Occipital lobe (tissue), 2 donors: ENCODE data around the gene AMIGO2. TPM values are rescaled to one million over a fixed set of nuclear protein-coding genes. Genes with fewer than 3 reads are reported as not detected.

ENCODE experiments used
- DNase-seq: peaks from one replicate; lab custom pipeline; 2025; lab: John Stamatoyannopoulos, UW
- total RNA-seq: library from RNA; depleted of rRNA; stranded (reverse); fragments of >200 nt; gene quantifications from one replicate; pipeline ENCODE4 v1.2.3, GENCODE V29; 2014

The AMIGO2 gene
- total RNA-seq, 1 donor from 2014 or later: 8.1 TPM

GRCh38 chr12:47097276-47097896 is 17.6 kb upstream of the AMIGO2 start:
- DNase-seq: no peak

DNA sequence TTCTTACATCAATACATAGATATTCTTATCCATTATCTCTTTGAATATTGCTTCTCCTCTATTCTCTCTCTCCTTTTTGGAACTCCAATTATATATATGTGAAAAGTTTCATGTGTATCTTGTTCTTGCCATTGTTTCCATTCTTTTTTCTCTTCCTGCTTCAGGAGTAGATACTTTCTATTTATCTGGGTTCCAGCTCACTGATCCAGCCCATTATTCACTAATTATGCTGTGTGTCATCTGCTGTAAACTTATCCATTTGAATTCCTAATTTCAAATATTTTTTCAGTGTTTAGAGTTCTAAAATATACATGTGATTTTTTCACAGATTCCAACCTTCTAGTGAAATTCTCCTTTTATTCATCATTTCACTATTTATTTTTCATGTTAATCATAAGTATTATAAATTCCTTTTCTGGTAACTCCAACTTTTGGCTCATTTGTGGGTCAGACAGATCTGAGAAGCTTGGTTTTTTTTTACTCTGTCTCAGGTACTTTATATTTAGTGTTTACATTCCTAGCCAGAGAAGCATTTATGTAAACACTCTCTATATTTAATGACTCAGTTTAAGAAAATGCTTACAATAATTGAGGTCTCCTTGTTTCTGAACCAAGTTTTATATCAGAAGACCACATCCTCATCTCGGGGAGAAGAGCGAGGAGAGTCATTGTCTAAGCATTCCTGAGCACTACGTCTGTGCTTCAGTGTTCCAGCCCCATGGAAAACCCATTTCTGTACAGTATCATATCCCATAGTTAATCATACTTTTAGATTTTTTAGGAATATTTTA is 15.9 kb upstream of the AMIGO2 start:
- no peak for DNase-seq

GRCh38 chr12:47094804-47095203 is 15.0 kb upstream of the AMIGO2 start:
- DNase-seq: no peak

GRCh38 chr12:47091009-47091408 is 11.2 kb upstream of the AMIGO2 start:
- DNase-seq: no peak

DNA sequence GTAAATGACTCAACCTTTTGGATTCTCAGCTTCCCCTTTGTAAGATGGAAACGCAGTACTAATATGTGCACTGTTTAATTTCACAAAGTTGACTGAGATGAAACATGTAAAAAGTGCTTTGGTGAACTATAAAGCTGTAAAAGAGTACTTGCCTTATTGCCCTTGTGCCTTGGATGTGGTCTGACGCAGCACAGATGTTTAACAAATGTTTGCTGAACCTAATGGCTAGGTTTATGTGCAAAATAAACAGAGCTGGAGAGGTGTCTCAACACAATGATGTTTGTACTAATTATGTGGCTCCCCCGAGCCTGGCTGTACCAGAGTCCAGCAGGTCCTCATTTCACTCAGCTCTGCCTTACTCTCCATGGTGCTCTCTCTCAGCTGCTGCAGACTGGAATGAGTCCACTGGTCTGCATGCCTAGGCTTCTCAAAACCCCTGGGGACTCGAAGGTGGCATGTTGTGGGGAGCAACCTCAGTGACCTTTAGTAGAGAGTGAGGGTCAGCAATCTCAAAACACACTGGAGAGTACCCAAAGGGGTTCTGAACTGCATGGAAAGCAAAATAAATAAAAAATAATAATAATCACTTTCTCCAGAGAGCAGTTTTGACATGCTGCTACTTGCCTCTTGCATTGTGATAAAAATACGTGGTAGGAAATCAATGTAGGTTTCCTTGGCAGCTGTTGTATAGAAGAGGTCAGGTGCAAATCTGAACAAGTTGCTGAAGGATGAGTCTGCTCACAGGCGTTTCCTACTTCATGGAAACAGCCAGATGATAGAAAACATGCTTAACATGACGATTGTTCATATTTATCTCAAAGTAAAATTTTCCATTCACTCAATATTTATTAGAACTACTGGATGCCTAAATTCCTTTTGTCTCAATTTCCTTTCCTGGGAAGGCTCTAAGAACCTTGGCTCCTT is 8.5 kb upstream of the AMIGO2 start:
- DNase-seq: no peak

GRCh38 chr12:47087088-47087688 is 7.4 kb upstream of the AMIGO2 start:
- no peak for DNase-seq

- DNase-seq: no peak
These were observed 6.1 kb upstream of the AMIGO2 start for GRCh38 chr12:47085815-47086252.

DNA sequence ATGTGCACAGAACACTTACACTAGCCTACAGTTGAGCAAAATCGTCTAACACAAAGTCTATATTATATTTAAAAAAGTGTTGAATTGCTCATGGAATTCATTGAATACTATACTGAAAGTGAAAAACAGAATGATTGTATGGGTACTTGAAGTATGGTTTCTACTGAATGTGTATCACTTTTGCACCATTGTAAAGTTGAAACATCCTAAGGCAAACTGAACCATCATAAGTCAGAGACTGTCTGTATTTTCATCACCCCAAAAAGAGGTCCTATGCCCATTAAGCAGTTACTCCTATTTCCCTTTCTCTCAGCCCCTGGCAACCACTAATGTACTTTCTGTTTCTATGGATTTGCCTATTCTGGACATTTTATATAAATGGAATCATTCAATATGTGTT is 4.4 kb upstream of the AMIGO2 start:
- DNase-seq: no peak

DNA sequence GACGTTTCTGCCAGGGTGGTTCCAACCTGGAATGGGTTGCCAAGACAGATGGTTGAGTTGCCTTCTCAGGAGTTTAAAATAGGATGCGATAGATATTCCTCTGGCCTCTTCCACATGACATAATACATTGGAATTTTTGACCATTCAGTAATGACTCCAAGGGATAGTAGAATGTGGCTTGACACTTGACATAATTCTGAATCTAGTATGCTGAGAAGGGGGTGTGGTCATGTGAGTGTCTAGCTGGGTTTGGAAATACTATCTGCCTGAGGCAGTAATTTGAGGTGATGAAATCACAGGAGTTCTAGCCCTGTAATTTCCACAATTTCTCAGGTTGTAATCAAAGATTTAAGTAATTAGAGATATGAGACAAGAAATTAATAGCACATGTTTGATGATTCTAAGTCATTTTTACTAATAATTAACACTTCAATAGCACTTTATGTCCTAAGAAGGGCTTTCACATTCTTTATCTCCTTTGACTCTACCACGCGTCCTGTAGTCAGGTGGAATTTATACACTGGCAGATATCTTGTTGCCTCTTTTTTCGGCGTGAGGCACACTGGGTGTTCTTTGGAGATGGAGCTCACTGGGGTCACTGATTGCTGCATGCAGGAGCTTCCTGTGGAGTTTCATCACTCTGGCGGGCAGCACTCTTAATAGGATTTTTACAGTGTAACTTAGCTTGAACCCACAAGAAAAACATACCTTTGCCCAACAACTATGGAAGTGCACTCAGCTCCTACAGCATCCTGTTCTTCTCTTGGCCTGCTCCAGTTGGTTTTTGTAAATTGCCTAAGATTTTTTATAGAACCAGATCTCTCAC is 3.2 kb upstream of the AMIGO2 start:
- no peak for DNase-seq

DNA sequence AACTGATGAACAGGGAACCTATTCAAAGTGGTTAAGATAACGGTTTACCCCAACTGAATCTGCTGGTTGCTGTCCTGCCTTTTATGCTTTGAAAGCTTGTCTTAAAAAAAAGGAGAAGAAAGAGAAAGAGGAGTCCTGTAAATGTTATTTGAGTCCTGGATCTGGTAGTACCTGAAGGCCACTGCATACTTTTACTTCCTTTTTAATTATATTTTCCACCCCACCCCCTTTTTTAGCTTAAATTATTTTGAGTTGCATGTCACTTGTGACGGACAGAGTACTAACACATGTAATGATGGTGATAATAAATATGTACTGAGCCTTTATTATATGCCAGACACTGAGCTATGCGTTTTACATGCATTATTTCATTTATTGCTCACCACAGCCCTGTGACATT is 2.5 kb upstream of the AMIGO2 start:
- DNase-seq: no peak

DNA sequence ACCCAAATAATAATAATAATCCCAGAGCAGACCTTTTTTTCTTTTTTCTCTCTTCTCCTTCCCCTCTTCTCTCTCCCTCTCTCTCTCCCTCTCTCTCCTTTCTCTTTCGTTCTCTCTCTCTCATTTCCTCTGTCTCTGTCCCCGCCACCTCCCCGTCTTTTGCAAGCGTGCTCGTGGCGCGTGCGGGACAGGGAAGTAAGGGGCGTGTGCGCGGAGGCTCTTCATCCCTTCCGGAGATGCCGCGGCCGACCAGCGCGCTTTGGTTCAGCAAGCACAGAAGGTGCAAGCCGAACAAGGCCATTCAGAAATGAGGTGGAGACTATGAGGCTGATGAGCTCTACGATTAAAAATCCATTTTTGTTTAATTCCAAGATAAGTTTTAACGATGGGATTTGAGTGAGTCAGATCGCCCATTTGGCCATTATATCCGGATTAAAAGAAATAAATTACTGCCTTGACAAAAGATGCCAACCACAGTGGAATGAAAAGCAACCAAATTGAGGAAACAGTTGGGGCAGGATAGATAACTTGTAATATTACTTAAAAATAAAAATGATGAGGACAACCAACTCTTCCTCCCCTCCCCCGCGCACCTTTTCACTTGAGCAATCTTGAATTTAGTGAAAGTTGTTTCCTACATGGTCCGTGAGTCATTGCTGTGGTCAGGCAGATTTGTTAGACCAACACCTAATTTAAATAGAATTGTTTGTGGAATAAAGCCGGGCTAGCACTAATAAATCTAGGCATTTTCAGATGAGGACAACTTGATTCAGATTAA is 1.2 kb upstream of the AMIGO2 start:
- DNase-seq: no peak

- no peak for DNase-seq
These were observed 394 bp upstream of the AMIGO2 start for GRCh38 chr12:47079981-47080724.

DNA sequence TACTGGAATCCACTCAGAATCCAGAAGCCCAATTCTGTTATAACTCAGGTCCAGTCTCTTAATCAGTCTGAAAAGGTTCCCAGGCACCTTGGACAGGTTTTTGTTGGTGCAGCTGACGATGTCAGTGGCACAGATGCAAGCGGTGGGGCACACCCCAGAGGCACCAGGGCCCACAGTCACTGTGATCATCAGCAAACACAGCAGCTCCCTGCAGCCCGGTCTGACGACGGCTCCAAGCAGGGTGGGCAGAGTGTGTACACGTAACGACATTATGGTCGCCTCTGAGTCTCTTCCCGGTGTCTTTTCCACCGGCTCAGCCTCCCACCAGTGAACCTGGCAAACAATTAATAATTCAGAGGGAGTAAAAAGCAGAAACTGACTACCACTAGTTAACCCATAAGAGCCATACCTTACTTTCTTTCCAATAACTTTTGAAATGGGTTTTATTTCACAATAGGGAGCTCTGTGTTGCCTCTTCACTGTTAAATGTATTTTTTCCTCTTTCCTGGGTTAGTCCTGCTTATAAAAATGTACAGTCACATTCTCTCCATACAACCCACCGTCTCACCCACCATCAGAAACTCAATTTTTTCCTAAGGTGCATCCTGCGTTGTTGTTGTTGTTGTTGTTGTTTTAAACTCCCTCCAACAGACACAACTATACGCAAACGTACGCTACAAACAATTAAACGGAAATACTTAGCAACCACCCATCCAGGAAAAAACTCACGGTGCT is 859 bp downstream of the AMIGO2 start:
- no peak for DNase-seq

GRCh38 chr12:47078086-47078395 is 1.7 kb downstream of the AMIGO2 start:
- DNase-seq: no peak

- no peak for DNase-seq
These were observed 2.3 kb downstream of the AMIGO2 start for GRCh38 chr12:47077206-47078085.

DNA sequence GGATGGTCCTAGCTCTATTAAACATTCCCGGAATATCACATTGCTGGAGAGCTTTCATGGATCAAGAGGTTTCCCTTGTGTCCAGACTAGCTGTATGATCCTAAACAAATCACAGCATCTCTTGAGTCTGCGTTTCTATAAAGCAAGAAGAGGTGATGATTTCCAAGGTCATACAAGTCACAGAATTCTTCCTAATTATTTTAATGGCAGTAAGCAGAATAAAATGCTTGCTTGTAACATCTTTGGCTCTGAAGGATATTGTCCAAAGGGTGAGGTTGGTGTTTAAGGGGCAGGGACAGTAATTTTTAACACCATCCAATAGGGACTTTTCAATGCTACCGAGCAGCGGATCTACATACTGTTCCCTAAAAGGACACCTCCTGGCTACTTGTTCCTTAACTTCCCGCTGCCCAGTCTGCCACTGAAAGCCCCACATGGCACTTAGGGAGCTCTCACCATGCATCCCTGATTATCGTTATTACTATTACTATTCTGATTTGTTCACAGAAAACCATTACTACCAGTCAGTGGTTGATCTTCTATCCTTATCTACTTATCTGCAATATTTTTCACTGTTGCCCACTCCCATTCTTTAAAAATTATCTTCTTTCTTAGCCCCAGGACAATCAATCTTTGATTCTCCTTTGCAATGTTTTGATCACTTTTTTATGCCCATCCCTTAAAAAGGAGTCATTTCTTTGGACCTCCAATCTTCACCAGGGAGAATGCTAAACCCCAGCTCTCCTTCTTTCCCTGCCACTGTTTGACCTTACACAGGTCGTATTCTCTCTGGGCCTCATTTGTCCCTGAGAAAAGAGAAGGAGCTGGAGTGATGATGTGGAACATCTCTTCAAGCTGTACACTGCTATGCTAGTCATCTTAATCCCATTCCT is 4.3 kb downstream of the AMIGO2 start:
- no peak for DNase-seq

DNA sequence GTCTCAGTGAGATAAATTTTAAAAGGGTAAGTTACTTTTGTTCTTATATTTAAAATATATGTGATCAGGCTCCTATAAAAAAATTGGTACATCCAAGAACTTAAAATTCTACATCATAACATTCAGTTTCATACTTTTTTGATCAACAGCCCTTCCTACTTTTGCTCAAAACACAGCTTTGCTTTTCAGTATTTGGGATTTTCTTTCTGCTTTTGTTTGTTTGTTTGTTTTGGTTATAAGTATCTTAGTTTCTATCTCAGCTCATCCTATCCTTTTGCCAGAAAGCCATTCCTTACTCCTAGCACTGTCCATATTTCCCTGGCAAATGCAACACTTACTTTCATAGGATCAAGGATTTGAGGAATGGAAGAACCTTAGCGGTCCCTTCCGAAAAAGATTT is 5.0 kb downstream of the AMIGO2 start:
- DNase-seq: no peak
